ENCODE measurements around the gene PMFBP1.

PMFBP1 gene

DNA sequence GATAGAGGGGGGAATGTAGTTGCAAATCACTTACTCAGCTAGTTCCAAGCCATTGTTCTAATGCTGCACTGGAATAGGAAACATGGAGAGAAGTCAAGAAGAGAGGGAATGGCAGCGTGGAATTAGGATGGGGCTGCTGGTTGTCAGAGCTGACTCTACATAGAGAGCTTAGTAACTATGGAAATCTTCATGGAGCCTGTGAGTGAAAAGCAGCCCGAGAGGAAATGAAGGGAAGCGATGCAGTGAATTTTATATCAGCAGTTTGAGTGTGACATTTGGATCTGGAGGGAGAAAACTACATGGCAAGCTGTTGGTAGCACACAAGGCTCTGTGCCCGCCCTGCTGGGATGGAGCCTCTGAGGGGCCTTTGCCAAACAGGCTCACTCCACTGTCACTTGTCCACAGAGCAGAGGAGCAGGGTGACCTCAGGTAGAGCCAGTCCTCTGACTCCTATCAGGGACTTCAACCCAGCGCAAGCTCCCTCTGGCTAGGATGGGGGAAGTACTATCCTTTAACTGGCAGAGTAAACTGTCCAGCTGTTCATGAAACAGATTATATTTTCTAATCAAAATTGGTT lies 27.9 kb upstream of the PMFBP1 start:
- DNase-seq (ENCODE audit: insufficient read length, low spot score) (no peak), FAIRE-seq (no peak)
- no peak for TF ChIP-seq POLR2A (IDR thresholded peaks at IDR 0.05; ENCODE audit: low read depth, low read length)

- FAIRE-seq: no peak
- DNase-seq (ENCODE audit: insufficient read length, low spot score): no peak
- no peak for TF ChIP-seq POLR2A (IDR thresholded peaks at IDR 0.05; ENCODE audit: low read depth, low read length)
Observed at GRCh38 chr16:72198771-72199201, 26.8 kb upstream of the PMFBP1 start.

DNA sequence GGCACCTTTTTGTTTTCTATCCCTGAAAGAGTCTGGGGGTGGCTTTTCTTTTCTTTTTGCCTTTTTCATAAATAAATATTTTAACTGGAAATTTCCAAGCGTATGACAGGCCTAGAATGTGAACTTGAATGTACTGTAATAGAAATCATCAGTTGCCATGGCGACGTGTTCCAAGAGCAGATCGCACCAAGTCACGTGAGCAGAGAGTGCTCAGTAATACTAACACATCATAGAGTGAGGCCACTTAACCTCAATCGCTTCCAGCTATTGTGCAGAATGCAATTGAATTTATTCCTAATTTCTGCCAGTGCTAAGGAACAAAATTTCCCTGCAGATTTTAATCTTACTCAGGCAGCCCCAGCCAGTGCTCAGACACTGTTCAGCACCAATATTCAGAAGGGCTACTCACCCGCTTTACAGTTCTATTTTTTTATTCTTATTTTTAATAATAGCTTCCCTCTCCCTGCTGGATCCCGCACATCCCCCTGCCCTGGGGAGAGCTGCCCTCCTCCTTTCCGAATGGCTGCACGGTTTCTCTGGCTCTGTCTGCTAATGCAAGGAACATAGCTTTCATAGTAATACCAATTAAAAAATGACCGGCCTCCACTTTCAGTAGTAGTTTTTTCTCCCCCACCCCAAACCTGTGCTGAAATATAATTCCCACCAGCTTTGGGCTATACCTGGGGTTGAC lies 26.2 kb upstream of the PMFBP1 start:
- no peak for FAIRE-seq
- DNase-seq (ENCODE audit: insufficient read length, low spot score): no peak

DNA sequence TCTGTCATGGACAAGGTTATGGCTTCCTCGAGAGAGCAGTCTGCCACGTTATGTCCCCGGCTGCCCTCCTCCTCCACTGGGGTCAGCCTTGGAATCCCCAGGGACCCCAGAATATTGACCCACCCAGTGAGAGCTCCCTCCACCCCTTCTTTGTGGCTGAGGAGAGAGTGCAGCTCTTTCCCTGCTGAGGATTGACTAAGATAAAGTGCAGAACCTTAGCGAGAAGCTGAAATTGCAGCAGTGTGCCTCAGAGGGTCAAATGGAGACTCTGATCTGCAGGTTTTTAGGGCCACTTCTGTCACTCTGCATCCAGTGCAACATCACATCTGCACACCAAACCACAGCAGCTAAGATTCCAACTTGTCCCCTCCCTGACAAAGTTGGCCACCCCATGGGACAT lies 25.6 kb upstream of the PMFBP1 start:
- DNase-seq (ENCODE audit: insufficient read length, low spot score) (no peak), FAIRE-seq (no peak)
- TF ChIP-seq POLR2A (IDR thresholded peaks at IDR 0.05; ENCODE audit: low read depth, low read length): no peak

More for the DNA sequence above, 26.2 kb upstream of the PMFBP1 start:
- TF ChIP-seq POLR2A (IDR thresholded peaks at IDR 0.05; ENCODE audit: low read depth, low read length): no peak

DNA sequence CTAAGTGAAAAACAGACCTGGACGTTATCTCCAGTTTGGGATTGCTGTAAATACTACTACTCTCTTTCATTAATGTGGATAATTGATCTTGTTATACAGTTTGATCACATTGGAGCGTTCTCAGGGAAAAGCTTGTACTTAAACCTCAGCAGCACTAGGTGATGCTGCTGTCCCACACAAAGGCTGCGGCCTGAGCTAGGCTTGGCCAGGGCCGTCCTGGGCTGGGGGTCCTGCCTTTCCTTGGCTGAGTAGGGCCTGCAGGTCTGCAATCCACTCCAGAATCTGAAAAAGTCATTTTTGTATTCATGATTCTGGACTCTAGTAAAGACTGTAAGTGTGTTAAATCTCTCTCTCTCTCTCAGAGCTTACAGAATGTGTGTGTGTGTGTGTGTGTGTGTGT lies 23.7 kb upstream of the PMFBP1 start:
- FAIRE-seq: no peak
- TF ChIP-seq POLR2A (IDR thresholded peaks at IDR 0.05; ENCODE audit: low read depth, low read length): no peak
- DNase-seq (ENCODE audit: insufficient read length, low spot score): no peak

GRCh38 chr16:72191551-72191950 lies 19.6 kb upstream of the PMFBP1 start:
- no peak for TF ChIP-seq POLR2A (IDR thresholded peaks at IDR 0.05; ENCODE audit: low read depth, low read length)
- DNase-seq (ENCODE audit: insufficient read length, low spot score) (no peak), FAIRE-seq (no peak)

- FAIRE-seq: no peak
- TF ChIP-seq POLR2A (IDR thresholded peaks at IDR 0.05; ENCODE audit: low read depth, low read length): no peak
- no peak for DNase-seq (ENCODE audit: insufficient read length, low spot score)
Observed at GRCh38 chr16:72189865-72190371, 18.0 kb upstream of the PMFBP1 start.

- DNase-seq (ENCODE audit: insufficient read length, low spot score): no peak
- TF ChIP-seq POLR2A (IDR thresholded peaks at IDR 0.05; ENCODE audit: low read depth, low read length): no peak
- FAIRE-seq: no peak
Observed at GRCh38 chr16:72188541-72188940, 16.6 kb upstream of the PMFBP1 start.

GRCh38 chr16:72187551-72187950 lies 15.6 kb upstream of the PMFBP1 start:
- TF ChIP-seq POLR2A (IDR thresholded peaks at IDR 0.05; ENCODE audit: low read depth, low read length): no peak
- DNase-seq (ENCODE audit: insufficient read length, low spot score) (no peak), FAIRE-seq (no peak)

- no peak for FAIRE-seq
- DNase-seq (ENCODE audit: insufficient read length, low spot score): no peak
- no peak for TF ChIP-seq POLR2A (IDR thresholded peaks at IDR 0.05; ENCODE audit: low read depth, low read length)
Observed at GRCh38 chr16:72182976-72183375, 11.0 kb upstream of the PMFBP1 start.

DNA sequence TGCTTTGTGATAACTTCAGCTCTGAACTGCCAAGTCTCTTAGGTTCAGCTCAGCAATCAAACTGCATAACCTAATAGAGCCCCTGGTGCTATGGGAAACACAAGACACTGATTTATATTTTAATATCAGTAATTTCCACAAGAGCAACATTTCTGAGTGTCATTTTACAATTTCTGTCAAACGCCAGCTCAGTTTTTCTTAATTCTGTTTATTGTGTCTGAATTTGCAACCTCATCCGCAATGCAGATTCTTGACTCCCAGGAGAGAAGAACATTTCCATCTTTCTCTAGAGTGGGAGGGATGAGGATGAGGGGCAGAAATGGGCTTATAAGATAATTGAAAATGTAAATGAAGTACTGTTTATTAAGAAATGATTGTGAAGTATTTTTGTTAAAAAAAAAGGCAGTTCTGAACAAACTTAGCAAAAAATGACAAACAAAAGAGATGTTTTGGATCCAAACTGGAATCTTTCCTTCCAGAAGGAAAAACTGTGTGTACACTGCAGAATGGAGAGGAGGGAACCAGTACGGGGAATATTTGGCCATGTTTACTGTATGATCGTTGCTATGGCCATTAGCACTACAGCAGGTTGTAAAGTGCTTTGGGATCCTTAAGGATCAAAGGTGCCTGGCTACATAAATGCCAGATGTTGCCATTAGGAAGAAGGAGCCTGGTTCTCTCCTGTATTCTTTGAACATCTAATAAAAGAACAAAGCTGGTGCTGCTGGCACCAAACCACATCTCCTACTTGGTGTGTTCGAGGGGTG lies 7.4 kb upstream of the PMFBP1 start:
- FAIRE-seq: no peak
- no peak for DNase-seq (ENCODE audit: insufficient read length, low spot score)
- no peak for TF ChIP-seq POLR2A (IDR thresholded peaks at IDR 0.05; ENCODE audit: low read depth, low read length)

DNA sequence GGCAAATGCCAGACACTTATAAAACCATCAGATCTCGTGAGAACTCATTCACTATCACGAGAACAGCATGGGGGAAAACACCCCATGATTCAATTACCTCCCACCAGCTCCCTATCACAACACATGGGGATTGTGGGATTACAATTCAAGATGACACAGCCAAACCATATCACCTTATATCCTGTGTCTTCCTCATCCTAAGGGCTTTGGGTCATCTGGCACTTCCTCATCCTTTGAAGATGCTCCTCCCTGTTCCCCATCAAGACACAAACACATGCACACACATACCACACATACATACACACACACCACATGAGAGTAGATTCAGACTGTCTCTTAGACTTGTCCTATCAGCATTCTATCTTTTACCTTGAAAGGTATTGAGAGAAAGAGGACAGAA lies 2.8 kb upstream of the PMFBP1 start:
- DNase-seq (ENCODE audit: insufficient read length, low spot score) (no peak), FAIRE-seq (no peak)
- TF ChIP-seq POLR2A (IDR thresholded peaks at IDR 0.05; ENCODE audit: low read depth, low read length): no peak

DNA sequence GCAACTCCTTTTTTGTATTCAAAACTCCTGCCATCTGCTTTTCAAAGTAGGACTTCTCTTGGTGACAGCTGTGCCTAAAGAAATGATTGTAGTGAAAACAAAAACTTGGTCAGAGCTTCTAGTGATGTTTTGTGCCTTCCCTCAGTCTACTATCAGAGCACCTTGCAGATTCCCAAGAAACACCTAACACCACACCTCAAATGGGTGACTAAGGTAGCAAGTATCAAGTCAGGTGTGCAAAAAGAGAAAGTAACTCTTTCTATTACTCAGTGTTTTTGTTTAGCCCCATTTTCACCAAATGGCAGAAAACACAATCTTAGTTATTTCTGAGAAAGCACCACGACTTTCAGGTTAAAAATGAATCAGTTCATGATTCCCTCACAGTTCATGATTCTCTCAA lies 2.0 kb upstream of the PMFBP1 start:
- no peak for TF ChIP-seq POLR2A (IDR thresholded peaks at IDR 0.05; ENCODE audit: low read depth, low read length)
- DNase-seq (ENCODE audit: insufficient read length, low spot score) (no peak), FAIRE-seq (no peak)

GRCh38 chr16:72171236-72171635 lies 719 bp downstream of the PMFBP1 start:
- no peak for DNase-seq (ENCODE audit: insufficient read length, low spot score)
- no peak for TF ChIP-seq POLR2A (IDR thresholded peaks at IDR 0.05; ENCODE audit: low read depth, low read length)
- no peak for FAIRE-seq

Measured in H54 (cell line).